HG03139 (cell line): ENCODE measurements around the gene HBP1.
"Not testable (repeated sequence)": the region's sequence is repeated elsewhere in the genome, so short reads cannot be mapped to it uniquely, and the experiment has no call there.

Experiments
- ATAC-seq: cut with Tn5 transposase; IDR thresholded peaks from one replicate; pipeline ENCODE4 v1.9.1; 2021; ENCODE audit not compliant: unreplicated experiment

HBP1 gene

GRCh38 chr7:107220806-107221205, 52.0 kb downstream of the HBP1 start:
- ATAC-seq: not testable (repeated sequence)

- ATAC-seq: no peak
These were observed 55.8 kb downstream of the HBP1 start for GRCh38 chr7:107224374-107225223.

- ATAC-seq: no peak
These were observed 59.5 kb downstream of the HBP1 start for GRCh38 chr7:107228291-107228690.

DNA sequence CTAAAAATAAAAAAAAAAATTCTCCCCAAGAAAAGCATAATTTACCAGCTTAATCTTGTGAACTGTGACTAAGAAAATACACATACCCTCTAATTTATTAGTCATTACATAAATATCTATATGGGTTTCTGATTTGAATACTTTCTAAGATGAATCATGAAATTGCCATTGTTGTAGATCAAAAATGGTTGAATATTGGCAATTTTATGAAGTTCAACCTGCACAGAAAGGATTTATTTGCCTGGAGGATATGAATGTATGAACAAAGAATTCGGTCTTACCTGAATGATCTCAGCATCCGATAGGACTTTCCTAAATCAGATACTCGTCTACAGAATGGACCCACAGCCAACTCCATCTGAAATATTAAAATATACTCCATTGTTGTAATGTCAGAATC, 61.5 kb downstream of the HBP1 start:
- ATAC-seq: no peak

DNA sequence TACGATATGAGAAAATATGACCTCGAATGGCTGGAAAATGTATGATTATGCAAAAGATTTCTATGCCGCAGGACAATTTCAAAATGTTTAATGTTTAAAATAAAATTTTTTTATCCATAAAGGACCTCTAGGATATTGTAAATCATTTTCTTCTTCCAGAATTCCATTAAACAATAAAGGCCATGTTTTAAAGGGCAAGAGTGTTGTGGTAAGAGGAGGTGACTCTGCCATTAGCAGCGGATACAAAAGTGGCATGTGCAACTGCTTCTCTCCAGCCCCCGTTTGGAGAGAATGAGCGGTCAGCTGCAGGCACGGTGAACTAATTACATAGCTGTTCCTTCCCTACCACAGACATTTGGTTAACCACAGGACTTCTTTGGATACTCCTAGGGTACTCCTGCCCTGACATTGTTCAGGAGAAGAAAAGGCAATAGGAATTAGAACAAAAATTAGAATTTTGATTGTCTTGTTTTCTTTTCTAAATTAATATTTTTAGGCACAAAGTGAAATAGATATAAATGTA, 63.8 kb downstream of the HBP1 start:
- no peak for ATAC-seq

- ATAC-seq: no peak
These were observed 64.4 kb downstream of the HBP1 start for GRCh38 chr7:107233174-107233573.

DNA sequence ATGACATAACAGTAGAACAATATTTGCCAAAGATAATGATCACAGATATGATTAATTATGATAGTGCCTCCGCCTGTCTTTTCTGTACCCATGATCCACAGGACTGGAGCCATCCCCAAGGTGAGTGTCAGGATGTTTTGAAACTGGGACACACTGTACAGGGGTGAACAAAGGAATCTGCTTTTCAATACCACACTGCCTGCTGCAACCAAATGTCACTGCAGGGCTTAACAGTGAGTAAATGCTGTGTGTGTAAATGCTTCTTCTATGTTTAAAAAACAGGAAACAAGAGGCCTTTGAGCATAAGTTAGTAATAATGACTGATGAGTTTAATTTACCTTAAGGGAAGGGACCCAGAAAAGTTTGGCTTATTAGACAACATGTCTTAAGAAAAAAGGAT, 65.2 kb downstream of the HBP1 start:
- ATAC-seq: no peak

GRCh38 chr7:107234436-107234835, 65.6 kb downstream of the HBP1 start:
- no peak for ATAC-seq

DNA sequence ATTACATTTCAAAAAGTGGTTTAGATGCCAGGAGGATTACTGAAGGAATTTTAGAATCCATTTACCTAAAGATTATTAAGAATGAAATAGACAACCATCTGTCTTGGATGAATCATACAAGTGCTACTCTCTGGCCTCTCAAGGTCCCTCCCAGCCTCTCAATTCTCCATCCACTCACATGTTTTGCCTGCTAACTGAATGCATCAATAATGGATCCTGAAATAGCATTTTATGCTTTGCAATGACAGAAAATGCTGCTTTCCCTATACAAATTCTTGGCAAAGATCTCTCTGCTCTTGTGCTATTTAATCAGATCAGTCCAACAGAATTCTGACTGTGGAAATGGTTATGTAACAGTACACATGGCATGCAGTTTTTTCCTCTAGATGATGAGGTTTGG, 68.1 kb downstream of the HBP1 start:
- no peak for ATAC-seq

DNA sequence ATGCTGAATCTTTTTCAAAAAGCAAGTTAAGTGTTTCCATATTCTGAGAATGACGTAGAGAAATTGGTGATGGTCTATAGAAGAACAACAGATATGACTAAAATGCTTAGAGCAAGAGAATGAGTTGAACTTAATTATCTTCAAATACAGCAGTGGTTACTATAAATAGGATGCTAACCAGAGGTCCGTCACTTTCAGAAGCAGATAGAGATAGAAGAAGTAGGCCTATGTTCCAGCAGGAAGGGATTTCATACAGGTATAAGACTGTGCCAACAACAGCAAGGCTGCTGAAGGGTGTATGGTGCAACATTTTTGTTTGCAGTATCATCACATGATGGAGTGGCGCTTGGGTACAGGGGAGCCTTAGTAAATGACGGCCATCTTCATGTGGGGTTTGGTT, 68.6 kb downstream of the HBP1 start:
- no peak for ATAC-seq

- ATAC-seq: no peak
These were observed 73.5 kb downstream of the HBP1 start for GRCh38 chr7:107242267-107242666.

- no peak for ATAC-seq
These were observed 75.8 kb downstream of the HBP1 start for GRCh38 chr7:107244613-107245012.

- not testable (repeated sequence) for ATAC-seq
These were observed 78.0 kb downstream of the HBP1 start for GRCh38 chr7:107246836-107247235.

- ATAC-seq: no peak
These were observed 79.9 kb downstream of the HBP1 start for GRCh38 chr7:107248551-107249316.

DNA sequence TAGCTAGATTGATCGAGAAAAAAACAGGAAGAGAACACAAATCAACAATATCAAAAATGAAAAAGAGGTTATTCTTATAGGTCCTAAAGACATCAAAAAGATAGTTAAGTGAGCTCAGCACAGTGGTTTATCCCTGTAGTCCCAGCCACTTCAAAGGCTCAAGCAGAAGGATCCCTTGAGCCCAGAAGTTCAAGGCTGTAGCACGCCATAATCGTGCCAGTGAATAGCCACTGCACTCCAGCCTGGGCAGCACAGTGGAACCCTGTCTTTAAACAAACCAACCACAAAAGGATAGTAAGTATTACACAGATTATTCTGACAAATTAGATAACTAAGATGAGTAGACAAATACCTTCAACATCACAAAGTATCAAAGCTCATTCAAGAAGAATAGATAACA, 83.2 kb downstream of the HBP1 start:
- no peak for ATAC-seq
